ENCODE results near the gene ASB4. TPM values are rescaled to one million over a fixed set of nuclear protein-coding genes. Genes with fewer than 3 reads are reported as not detected.

ASB4 gene
- total and polyA plus RNA-seq, 2 experiments from 2014 or later, result not detected

GRCh38 chr7:95577137-95577536 is 91.4 kb downstream of the ASB4 start (continued):
- TF ChIP-seq CTCF (conservative IDR thresholded peaks at IDR 0.05; ENCODE audit: low read depth in 2 of 2) (no peak), POLR2AphosphoS5 (IDR thresholded peaks at IDR 0.05; ENCODE audit: low read depth) (no peak), EZH2 (IDR thresholded peaks at IDR 0.05; ENCODE audit: low read depth, unreplicated experiment) (no peak), ZNF114 (CRISPR knock-in tag; IDR thresholded peaks at IDR 0.05) (no peak), STAT1 (IDR thresholded peaks at IDR 0.05; ENCODE audit: unreplicated experiment) (no peak), CREB1 (CRISPR knock-in tag; IDR thresholded peaks at IDR 0.05; ENCODE audit: low read depth) (no peak)

GRCh38 chr7:95578299-95578855 is 92.6 kb downstream of the ASB4 start:
- no peaks in the 10 kb centered on the region for H3K4me1 ChIP-seq (ENCODE audit: insufficient read depth)
- H3K4me1 Mint-ChIP-seq, result no peaks in the 10 kb centered on the region
- H3K27ac ChIP-seq (ENCODE audit: low read depth), result no peak overlapping the region
- DNase-seq (ENCODE audit: low spot score) (no peak), ATAC-seq (no peak)
- H3K27me3 ChIP-seq (ENCODE audit: insufficient read depth), result no peaks in the 10 kb centered on the region
- 0 out of 2 replicates have a peak, but pooled peaks cover 3% of the 10 kb centered on the region for H3K9me2 ChIP-seq (ENCODE audit: insufficient read depth)
- peaks cover 4% of the 10 kb centered on the region for H3K27me3 Mint-ChIP-seq (ENCODE audit: insufficient read depth, low read depth, poor library complexity)
- no peaks in the 10 kb centered on the region for H3K36me3 ChIP-seq (ENCODE audit: insufficient read depth)
- H4K20me1 ChIP-seq (replicated peaks; ENCODE audit: insufficient read depth), result no peaks in the 10 kb centered on the region
- no peak overlapping the region for H3K4me3 Mint-ChIP-seq
- no peaks in the 10 kb centered on the region for H3F3A ChIP-seq (replicated peaks; ENCODE audit: low read depth)
- no peaks in the 10 kb centered on the region for H3K79me2 ChIP-seq (replicated peaks; ENCODE audit: insufficient read depth)
- H3K9me3 Mint-ChIP-seq, result no peaks in the 10 kb centered on the region
- H3K36me3 Mint-ChIP-seq (ENCODE audit: low read depth), result no peaks in the 10 kb centered on the region
- H3K4me2 ChIP-seq, result no peak overlapping the region
- no peak overlapping the region for H3K27ac Mint-ChIP-seq
- H3K4me3 ChIP-seq, result no peak overlapping the region
- H2AFZ ChIP-seq, result no peak overlapping the region
- TF ChIP-seq NANOG (IDR thresholded peaks at IDR 0.05; ENCODE audit: borderline replicate concordance) (no peak), ZNF462 (CRISPR knock-in tag; IDR thresholded peaks at IDR 0.05) (no peak), ZNF331 (CRISPR knock-in tag; IDR thresholded peaks at IDR 0.05; ENCODE audit: low read depth) (no peak), ETS1 (IDR thresholded peaks at IDR 0.05) (no peak), REST (IDR thresholded peaks at IDR 0.05; ENCODE audit: unreplicated experiment) (no peak), EZH2 (IDR thresholded peaks at IDR 0.05; ENCODE audit: low read depth, unreplicated experiment) (no peak), POLR2AphosphoS5 (IDR thresholded peaks at IDR 0.05; ENCODE audit: low read depth) (no peak), EZH2phosphoT487 (IDR thresholded peaks at IDR 0.05; ENCODE audit: unreplicated experiment) (no peak), STAT1 (IDR thresholded peaks at IDR 0.05; ENCODE audit: unreplicated experiment) (no peak)

Data from GM23338 (cell line).